HG03354 (cell line): ENCODE data around the gene DTWD1.
"Not testable (repeated sequence)": the region's sequence is repeated elsewhere in the genome, so short reads cannot be mapped to it uniquely, and the experiment has no call there.

Source experiments
- ATAC-seq: cut with Tn5 transposase; IDR thresholded peaks from one replicate; pipeline ENCODE4 v1.9.1; 2021; ENCODE audit warnings: mild to moderate bottlenecking; ENCODE audit not compliant: unreplicated experiment, poor library complexity, severe bottlenecking

The DTWD1 gene

DNA sequence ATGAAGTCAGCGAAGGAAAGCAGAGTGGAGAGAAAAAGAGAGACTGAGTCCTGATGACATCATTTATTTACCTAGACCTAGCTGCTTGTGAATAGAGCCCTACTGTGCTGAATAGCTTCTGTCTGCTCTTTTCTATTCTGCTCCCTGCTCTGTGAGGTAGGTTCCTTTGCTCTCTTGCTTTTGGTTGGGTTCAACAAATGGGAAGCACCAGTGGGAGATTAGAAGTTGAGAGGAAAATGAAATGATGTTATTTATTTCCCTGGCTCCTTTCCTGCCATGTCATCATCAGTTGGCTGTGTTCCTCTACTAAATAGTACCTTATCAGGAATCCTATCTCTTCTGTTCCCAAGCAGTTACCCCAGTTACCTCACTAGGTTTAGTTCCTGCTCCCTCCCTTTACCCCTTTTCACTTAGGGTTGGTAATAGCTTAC, 23.5 kb downstream of the DTWD1 start:
- ATAC-seq, result no peak

DNA sequence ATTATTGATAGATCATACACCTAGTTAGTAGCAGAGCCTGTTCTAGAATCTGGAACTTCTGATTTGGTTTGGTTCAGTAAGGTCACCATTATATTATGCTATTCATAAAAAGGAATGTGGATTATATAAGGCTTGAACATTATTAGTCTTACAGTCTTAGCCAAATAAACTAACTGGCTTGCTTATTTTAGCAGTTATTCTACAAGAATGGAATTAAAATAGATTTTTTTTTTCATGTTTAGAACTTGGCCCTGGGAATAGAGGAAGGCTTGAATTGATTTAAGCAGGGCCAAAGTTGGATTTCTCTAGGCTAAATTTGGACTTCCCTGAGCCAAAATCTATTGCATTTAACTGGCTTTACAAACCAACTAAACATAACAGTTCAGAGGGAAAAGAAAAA, 24.4 kb downstream of the DTWD1 start:
- ATAC-seq, result no peak

DNA sequence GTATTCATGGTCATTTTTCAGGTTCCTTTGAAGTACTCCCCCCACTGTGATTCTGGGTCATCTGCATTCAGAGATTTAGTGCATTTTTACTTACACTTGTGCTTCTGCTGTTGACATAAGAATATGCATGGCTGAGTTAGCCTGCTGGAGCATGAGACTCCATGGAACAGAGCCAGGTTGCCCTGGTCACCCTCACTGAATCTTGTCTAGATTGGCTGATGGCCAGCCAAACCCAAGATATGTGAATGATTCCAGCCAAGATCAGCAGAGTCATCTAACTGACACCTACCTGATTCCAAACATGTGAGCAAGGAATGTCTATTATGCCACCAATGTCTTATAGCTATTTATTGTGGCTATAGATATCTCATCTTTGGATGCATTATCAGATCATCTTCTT, 25.1 kb downstream of the DTWD1 start:
- ATAC-seq, result no peak

DNA sequence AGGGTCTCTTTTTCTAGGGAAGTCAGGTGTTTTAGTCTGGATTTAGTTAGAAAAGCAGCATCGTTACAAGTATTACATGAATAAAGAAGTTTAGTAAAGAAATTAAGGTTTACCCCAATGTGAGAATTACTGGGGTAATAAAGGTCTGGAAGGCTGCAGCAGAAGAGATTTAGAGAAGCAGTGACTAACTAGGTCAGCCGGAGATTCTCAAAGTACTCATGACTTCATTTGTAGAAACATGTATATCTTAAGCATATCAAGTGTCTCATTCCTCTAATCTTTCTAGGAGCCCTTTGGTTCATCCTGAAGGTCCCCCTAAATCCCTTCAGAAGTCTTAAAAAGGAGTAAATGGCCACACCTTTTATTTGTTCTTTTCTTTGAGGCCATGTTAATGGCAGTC, 26.0 kb downstream of the DTWD1 start:
- ATAC-seq, result no peak

DNA sequence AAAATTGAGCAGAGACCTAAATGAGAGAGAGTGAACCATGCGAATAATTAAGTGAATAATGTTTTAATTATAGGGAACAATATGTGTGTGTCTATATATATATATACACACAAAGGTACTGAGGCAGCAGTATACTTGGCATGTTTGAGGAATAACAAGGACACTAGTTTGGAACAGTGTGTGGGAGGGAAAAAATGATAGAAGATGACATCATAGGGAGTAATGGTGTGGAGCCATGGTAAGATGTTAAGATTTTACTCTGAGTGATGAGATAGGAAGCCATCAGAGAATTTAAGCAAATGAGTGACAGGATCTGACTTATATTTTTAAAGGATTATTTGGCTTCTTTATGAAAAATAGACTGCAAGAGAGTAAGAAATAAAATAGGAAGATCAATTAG, 29.1 kb downstream of the DTWD1 start:
- no peak for ATAC-seq

DNA sequence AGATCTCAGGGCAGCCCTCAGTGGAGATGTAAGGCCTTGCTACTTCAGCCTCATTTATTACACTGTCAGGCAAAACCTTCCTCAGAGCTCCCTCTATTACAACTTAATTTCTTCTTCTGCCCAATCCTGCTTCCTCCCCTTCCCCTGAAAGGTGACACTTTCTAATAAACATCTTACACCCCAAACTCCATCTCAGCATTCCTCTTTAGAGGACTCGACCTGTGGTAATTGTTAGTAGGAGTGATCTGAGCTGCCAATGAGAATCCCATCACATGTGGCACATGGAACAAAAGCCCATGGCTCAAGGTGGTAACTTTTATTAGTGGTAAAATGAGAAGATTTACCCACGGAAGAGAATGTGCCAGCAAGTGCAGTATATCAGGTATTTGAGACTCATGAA, 29.8 kb downstream of the DTWD1 start:
- no peak for ATAC-seq

DNA sequence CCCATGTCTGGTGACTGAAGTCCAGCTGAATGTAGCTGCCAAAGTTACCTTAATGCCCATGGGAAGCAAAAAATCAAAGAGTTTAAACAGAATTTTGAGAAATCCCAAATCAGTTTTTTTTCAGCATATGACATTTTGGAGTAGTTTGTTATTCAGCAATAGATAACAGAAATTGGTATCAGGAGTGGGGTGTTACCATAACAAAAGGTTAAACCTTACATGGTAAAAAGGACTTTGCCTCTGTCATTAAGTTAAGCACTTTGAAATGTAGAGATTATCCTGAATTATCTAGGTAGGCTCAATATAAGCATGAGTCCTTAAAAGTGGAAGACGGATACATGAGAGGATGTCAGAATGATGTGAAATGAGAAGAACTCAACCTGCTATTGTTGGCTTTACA, 32.1 kb downstream of the DTWD1 start:
- ATAC-seq, result no peak

DNA sequence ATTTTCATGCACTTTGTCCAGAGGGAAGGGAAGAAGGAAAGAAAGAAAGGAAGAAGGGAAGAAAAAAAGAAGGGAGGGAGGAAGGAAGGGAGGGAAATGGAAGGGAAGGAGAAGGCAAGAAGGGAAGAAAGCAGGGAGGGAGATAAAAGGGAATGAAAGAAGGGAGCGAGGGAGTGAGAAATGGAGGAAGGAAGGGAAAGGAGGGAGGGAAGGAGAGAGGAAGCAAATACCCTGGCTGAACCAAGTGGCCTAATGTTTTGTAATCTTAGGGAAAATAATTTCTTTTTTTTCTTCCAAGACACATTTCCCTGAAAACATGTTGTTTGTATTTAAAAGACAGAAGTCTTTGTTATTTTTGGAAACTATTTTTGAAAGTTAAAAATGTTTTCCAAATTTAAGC, 35.9 kb downstream of the DTWD1 start:
- no peak for ATAC-seq

DNA sequence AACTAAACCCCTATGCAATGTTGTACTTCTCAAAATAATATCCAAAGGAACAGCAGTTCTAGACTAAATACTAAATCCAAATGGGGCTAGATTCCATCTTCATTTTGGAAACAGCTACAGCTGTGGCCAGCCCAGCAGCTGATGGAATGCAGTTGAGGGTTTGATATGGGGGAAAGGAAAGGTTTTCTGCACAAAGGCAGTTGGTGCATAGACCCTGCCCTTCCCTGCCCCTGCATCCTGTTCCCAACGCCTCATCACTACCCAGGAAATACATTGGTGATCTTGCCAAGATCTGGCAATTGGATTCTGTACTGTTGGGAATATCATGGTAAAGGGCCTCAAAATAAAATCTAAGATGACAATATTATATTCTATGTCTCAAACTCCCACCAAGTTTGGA, 43.9 kb downstream of the DTWD1 start:
- ATAC-seq, result no peak

DNA sequence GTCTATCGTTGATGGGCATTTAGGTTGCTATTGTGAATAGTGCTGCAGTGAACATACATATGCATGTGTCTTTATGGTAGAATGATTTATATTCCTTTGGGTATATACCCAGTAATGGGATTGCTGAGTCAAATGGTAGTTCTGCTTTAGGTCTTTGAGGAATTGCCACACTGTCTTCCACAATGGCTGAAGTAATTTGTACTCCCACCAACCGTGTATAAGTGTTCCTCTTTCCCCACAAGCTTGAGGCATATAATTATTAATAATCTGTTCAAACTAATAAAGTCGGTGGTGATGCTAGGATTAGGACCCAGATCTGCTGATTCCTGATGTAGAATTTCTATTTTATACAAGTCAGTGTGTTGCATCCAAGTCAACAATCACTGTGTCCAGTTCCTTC, 45.6 kb downstream of the DTWD1 start:
- ATAC-seq, result not testable (repeated sequence)

DNA sequence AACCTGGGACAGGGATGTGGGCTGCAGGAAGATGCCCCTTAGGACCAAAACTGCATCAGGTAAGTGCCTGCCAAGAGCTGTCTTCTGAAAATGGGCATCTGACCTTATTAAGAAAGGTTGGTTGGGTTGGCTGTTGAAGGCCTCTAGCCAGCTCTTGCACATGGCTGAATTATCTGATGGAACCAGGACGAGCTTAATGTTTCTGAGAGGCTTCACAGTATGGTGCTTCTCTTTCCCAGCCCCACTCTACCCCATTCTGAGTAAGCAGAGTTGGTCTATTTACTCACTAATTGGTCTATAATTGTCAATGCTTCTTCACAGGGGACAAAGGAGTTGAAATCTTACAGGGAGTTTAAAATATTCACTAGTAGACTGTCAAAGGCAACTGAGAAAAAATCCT, 48.4 kb downstream of the DTWD1 start:
- ATAC-seq, result no peak

DNA sequence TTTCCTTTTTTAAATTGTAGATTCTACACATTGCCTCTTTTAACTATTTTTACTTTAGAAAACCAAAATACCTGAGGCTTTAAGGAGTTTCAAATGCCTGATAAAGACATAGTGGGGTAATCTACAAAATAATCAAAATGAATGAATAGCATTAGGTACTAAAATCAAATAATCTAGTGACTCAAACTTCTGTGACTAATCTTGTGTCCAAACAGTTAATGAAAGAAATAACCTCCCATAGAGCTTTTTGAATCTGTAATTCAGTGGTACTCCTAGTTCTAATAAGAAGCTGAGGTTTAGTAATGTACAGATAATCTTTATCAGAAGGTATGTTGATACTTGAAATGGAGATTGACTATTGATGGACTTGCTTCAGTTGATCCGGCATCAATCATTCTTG, 53.0 kb downstream of the DTWD1 start:
- no peak for ATAC-seq

DNA sequence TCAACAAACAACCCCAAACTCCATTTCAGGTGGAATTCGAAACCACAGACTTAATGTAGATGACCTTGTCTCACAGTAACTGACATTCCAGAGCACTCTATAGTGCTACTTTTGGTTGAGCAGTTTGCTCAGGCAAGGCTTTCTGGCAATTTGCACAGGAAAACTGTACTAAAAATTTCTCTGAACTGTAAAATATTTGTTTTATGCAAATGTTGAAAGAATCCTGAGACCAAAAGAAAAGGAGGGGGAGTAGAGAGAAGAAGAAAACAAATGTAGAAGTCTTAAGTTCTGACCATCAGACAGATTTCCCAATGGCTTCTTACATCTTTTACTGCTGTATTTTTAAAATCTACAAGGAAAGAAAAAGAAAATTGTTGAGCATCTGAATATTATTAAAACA, 53.5 kb downstream of the DTWD1 start:
- ATAC-seq, result no peak

DNA sequence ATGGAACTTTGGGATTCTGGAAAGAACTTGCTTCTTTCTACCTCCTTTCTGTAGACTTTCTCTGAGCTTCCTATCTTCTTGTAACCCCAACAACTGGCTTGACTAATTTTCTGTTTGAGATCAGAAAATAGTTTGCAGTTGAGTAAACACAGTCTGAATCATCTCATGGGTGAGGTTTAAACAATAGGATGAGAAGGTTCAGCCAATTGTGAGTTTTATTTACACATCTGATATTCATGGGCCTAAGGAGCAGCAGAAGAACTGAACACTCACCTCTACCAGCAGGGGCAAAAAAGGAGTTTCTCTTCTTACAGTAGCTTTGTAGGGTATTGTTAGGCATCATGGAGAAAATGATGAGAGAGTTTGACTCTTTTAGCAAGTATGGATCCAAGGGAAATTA, 54.2 kb downstream of the DTWD1 start:
- ATAC-seq, result no peak

DNA sequence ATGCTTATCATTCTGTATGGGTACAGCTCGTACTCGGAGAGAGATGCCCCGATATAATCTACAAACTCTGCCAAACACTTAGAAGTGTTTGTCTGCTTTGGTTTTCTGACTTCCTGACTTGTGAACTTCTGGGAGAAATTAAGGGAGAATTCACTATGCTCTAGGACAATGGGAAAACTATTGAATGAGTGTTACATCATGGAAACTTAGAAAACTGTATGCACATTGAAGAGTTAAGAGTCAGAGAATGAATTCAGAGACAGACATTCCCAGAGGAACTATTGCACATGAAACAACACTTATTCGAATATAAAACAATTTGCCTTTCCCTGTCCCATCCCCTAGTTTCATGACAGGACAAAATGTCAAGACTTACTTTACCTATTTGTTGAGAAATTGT, 57.8 kb downstream of the DTWD1 start:
- no peak for ATAC-seq

DNA sequence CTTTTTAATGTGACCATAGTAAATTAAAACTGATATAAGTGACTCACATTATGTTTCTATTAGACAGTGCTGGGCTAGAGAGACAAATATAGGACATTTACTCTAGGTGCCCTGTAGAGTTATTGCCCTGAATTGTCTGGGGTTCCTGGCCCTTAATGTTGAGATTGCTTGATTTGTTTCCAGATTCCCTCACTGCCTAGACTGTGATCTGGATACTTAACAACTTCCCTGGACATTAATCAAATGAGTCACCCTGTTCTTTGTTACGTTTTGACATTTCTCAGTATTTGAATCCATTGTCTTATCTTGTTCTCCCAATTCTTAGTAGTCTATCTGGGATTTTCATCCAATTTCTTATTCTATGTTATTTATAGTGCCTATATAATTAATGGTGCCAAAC, 65.8 kb downstream of the DTWD1 start:
- no peak for ATAC-seq

DNA sequence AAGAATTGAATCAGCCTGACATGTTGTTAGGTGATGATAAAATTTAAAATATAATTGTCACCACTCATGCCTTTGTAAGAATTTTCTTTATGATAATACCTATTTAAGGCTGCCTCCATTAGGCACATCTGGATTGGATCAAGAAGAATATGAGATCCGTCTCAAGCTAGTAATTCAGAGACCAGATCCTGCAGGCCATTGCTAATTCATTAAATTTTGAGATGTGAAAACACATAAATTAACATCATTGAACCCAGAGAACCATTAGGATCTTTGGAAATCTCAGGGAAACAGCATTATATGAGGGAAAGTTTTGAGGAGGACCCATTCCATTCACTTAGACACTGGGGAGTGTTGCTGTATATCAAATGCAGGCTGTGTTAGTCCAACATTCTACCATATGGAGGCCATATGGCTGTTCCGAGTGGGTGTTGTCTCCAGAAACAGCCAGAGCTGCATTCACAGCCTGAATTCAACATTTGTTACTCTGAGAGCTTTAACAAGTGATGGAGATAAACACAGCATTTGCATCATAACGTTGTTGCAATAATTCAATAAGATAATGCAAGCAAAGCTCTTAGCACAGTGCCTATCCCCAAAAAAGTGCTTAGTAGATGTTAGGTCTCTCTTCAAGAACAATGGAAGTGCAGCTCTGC, 67.4 kb downstream of the DTWD1 start:
- no peak for ATAC-seq

DNA sequence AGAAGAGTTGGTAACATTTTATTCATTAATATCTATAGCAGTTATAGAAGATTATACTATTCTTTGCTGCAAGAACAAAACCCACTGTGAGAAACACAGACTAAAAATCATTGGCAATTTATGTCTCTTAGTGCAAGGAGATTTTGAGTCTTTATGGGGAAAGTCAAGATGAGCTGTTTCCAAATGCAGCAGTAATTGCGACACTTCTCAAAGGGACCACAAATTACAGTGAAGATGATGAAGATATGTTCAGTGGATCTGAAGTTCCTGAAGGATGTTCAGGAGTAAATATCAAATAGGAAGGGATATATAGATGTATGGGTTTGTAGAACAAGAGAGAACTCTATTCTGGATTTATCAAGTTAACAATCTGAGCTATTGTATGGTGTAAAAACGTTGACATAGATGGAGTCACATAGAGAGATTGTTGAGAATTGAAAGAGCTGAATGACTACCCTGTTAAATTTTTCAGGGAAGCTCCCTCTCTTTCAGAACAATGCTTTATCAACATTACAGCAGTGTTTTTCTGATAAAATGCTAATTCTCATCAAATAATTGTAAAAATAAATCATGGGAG, 71.8 kb downstream of the DTWD1 start:
- no peak for ATAC-seq

DNA sequence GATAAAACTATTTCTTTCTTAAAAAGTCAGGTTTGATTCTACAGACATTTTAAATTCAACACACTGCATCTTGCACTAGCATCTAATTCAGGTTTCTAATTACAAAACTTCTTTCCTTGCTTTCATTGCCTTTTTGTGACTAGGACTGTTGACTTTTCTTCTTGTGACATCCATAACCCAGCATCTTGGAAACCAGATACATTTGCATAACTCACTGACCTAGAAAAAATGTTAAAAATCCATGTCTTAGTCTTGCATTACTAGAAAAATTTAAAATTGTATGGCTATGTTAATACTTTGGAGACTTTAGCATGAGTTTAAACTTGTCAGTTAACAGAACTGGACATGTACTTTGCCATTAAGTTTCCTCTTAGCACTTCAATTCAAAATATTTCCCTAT, 72.7 kb downstream of the DTWD1 start:
- ATAC-seq, result no peak

DNA sequence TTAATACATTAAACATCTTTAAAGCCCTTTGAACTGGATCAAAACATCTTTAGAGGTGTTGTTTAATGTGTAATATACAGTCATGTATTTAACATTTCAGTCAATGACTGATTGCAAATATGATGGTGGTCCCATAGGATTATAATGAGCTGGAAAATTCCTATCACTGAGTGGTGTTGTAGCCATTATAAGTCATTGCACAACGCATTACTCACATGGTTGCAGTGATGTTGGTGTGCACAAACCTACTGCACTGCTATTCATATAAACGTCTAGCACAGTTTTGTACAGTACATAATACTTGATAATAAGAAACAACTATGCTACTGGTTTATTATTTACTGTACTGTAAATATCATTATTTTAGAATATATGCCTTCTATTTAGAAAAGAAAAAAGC, 75.6 kb downstream of the DTWD1 start:
- no peak for ATAC-seq

DNA sequence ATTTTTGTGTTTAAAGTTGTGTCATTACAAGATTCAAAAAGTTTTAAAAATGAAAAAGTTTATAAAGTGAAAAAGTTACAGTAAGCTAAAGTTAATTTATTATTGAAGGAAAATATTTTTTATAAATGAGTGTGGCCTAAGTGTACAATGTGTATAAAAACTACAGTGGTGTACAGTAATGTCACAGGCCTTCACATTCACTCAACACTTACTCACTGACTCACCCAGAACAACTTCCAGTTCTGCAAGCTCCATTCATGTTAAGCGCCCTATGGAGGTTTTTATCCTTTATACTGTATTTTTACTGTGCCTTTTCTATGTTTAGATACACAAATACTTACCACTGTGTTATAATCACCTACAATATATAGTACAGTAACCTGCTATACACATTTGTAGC, 76.3 kb downstream of the DTWD1 start:
- ATAC-seq, result no peak

DNA sequence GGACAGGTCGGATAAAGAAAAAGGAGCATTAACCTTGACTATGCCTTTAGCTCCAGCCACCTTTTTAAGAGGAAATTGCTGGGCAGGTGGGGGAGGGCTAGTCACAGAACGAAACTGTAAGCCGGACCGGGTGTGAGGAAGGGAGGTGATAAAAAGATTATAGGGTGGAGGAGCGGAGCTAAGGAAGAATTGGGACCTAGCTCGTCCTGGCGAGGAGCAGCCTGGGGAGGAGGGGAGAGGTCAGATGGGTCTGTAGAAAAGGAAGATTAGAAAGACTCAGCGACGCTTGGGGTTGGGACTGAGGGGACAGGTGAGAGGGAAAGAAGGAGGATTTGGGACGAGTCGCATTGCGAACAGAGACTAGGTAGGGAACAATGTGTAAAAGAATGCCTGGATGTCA, 82.1 kb downstream of the DTWD1 start:
- ATAC-seq, result not testable (repeated sequence)
